PC-3 (cell line): ENCODE measurements around the gene STK33. TPM values are rescaled to one million over a fixed set of nuclear protein-coding genes. Genes with fewer than 3 reads are reported as not detected.

Source experiments
- ATAC-seq: fragments of 200-7000 bp; cut with Tn5 transposase; 2 replicates; pipeline ENCODE4 v1.9.1; 2020; ENCODE audit warnings: mild to moderate bottlenecking, moderate library complexity
- BruUV-seq: library from RNA; stranded (reverse); fragments of 400-500 nt; replicated peaks from 2 replicates; lab custom pipeline; 2021; lab: Mats Ljungman, UMichigan
- CTCF ChIA-PET: fragments of 300-600 bp; sonication (Branson Sonifier 250); formaldehyde crosslinking; loops from one replicate; lab custom pipeline; 2022; ENCODE audit warnings: antibody characterized with exemption; lab: Charles Lee
- POLR2A ChIA-PET: fragments of 300-600 bp; sonication (Branson Sonifier 250); formaldehyde crosslinking; loops from one replicate; lab custom pipeline; 2022; ENCODE audit warnings: antibody characterized with exemption; ENCODE audit not compliant: unreplicated experiment; lab: Charles Lee
- DNase-seq: peaks from one replicate; pipeline ENCODE4 v3.0.0-alpha.2; 2015
- H2AFZ ChIP-seq: fragments of 300-600 bp; sonication (generic); 2 replicates; pipeline ENCODE4 v1.6.0; 2016; ENCODE audit warnings: antibody characterized with exemption, low read length
- H3F3A ChIP-seq: fragments of 300-600 bp; sonication (generic); one replicate; pipeline ENCODE4 v1.6.0; 2017; ENCODE audit warnings: antibody characterized with exemption, low read length, control low read depth, mild to moderate bottlenecking; ENCODE audit not compliant: unreplicated experiment
- H3K27ac ChIP-seq: fragments of 300-600 bp; sonication (generic); 2 replicates; pipeline ENCODE4 v1.5.1; 2016; ENCODE audit warnings: mild to moderate bottlenecking, low read length
- H3K27me3 ChIP-seq: fragments of 300-600 bp; sonication (generic); 2 replicates; pipeline ENCODE4 v1.6.1; 2016; ENCODE audit warnings: low read length, mixed read lengths
- H3K36me3 ChIP-seq: fragments of 300-600 bp; sonication (generic); 2 replicates; pipeline ENCODE4 v1.6.1; 2016; ENCODE audit warnings: low read depth, mixed run types, low read length, mixed read lengths
- H3K4me1 ChIP-seq: fragments of 300-600 bp; sonication (generic); 2 replicates; pipeline ENCODE4 v1.5.1; 2016; ENCODE audit warnings: low read length; ENCODE audit not compliant: insufficient read depth
- H3K4me2 ChIP-seq: fragments of 300-600 bp; sonication (generic); 2 replicates; pipeline ENCODE4 v1.6.0; 2016; ENCODE audit warnings: low read length
- H3K4me3 ChIP-seq: fragments of 300-600 bp; sonication (generic); 2 replicates; pipeline ENCODE4 v1.5.1; 2016; ENCODE audit warnings: mild to moderate bottlenecking, low read length, mixed read lengths
- H3K79me2 ChIP-seq: fragments of 300-600 bp; sonication (generic); 2 replicates; pipeline ENCODE4 v1.6.1; 2017; ENCODE audit warnings: low read length, mixed read lengths
- H3K9ac ChIP-seq: fragments of 300-600 bp; sonication (generic); 2 replicates; pipeline ENCODE4 v1.6.0; 2016; ENCODE audit warnings: mild to moderate bottlenecking, low read length
- H3K9me2 ChIP-seq: fragments of 300-600 bp; sonication (generic); replicated peaks from 2 replicates; pipeline ENCODE4 v1.6.1; 2016; ENCODE audit warnings: mixed run types, low read length, mixed read lengths
- H3K9me3 ChIP-seq: fragments of 300-600 bp; sonication (generic); 2 replicates; pipeline ENCODE4 v1.6.1; 2016; ENCODE audit warnings: low read length, mixed read lengths
- H4K20me1 ChIP-seq: fragments of 300-600 bp; sonication (generic); 2 replicates; pipeline ENCODE4 v1.6.1; 2016; ENCODE audit warnings: low read length, mixed read lengths
- CTCF ChIP-seq: fragments of 300-600 bp; sonication (generic); conservative IDR thresholded peaks from 2 replicates; pipeline ENCODE4 v1.5.1; 2017; ENCODE audit warnings: antibody characterized with exemption, low read depth, mild to moderate bottlenecking, low read length
- EZH2 ChIP-seq: fragments of 300-600 bp; sonication (generic); IDR thresholded peaks from one replicate; pipeline ENCODE4 v1.6.1; 2017; ENCODE audit warnings: antibody characterized with exemption, mild to moderate bottlenecking, low read length; ENCODE audit not compliant: unreplicated experiment
- EZH2phosphoT487 ChIP-seq: fragments of 300-600 bp; sonication (generic); IDR thresholded peaks from 2 replicates; pipeline ENCODE4 v1.6.1; 2018; ENCODE audit warnings: mild to moderate bottlenecking, antibody characterized with exemption, low read length, borderline replicate concordance
- intact Hi-C: fragments of 100-400 bp; cut with micrococcal nuclease; formaldehyde crosslinking; loops from 2 replicates; pipeline ENCODE4 v1.9.0; 2023
- total RNA-seq: library from RNA; depleted of rRNA; stranded (reverse); fragments of >200 nt; gene quantifications from 2 replicates; pipeline ENCODE4 v1.2.3, GENCODE V29; 2014

Gene STK33
- total RNA-seq, 1 experiment from 2014 or later = not detected

DNA sequence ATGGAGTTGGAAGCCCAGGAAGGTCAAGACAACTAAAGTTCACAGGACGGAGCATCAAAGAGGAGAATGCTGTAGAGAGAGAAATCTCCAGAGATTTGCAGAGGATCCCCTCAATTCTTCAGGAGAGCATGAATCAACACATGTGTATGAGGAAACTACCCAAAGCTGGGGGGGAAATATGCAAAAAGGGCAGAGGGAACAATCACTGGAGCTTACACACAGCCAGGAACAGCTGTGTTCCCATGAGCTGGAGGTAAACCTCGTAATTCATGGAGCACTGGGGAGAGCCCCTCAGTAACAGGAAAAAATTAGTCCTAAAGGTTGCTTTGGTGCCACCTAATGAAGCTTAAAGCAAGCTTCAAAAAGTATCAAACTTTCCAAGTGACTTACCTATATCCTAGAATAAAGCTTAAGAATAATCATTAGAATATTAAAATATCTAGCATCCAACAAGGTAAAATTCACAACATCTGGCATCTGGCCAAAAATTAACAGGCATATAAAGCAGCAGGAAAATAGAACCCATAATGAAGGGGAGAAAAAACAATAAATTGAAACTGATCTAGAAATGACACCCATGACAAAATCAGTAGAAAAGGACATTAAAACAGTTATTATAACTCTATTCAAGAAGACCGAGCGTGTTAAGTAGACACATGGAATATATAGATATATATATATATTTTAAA, 134.2 kb downstream of the STK33 start:
- H3K4me1 ChIP-seq = no peaks in the 10 kb centered on the region
- ChIA-PET CTCF (no interaction called here), POLR2A (no interaction called here)
- no peaks in the 10 kb centered on the region for H3K9me3 ChIP-seq
- no peaks in the 10 kb centered on the region for H3K36me3 ChIP-seq
- no peak for TF ChIP-seq CTCF
- TF ChIP-seq EZH2phosphoT487 = no peak
- no peak for TF ChIP-seq EZH2
- no peaks in the 10 kb centered on the region for H3F3A ChIP-seq
- no TSS peak for BruUV-seq
- intact Hi-C loops = no loop called here
- peaks cover 64% of the 10 kb centered on the region for H3K27me3 ChIP-seq
- no peaks in the 10 kb centered on the region for H3K79me2 ChIP-seq
- no peak overlapping the region for H3K4me3 ChIP-seq
- H3K27ac ChIP-seq = no peak overlapping the region
- DNase-seq = no peak
- H4K20me1 ChIP-seq = no peaks in the 10 kb centered on the region
- H3K9me2 ChIP-seq = no peaks in the 10 kb centered on the region
- H3K9ac ChIP-seq = no peak overlapping the region
- no peak overlapping the region for H2AFZ ChIP-seq
- ATAC-seq = no peak
- no peak overlapping the region for H3K4me2 ChIP-seq

GRCh38 chr11:8442301-8442700, 151.7 kb downstream of the STK33 start:
- POLR2A ChIA-PET = no interaction called here
- no peaks in the 10 kb centered on the region for H3K4me1 ChIP-seq
- intact Hi-C loops = no loop called here
- no peak overlapping the region for H3K27ac ChIP-seq
- H3K36me3 ChIP-seq = no peaks in the 10 kb centered on the region
- TF ChIP-seq EZH2phosphoT487 (no peak), EZH2 (no peak), CTCF (no peak)
- no peaks in the 10 kb centered on the region for H4K20me1 ChIP-seq
- H3K4me2 ChIP-seq = no peak overlapping the region
- CTCF ChIA-PET = no interaction called here
- no peak overlapping the region for H3K4me3 ChIP-seq
- H3K9me3 ChIP-seq = no peaks in the 10 kb centered on the region
- no peaks in the 10 kb centered on the region for H3F3A ChIP-seq
- peaks cover 13% of the 10 kb centered on the region for H3K27me3 ChIP-seq
- H3K9ac ChIP-seq = no peak overlapping the region
- BruUV-seq = no TSS peak
- no peaks in the 10 kb centered on the region for H3K9me2 ChIP-seq
- ATAC-seq (no peak), DNase-seq (no peak)
- H3K79me2 ChIP-seq = no peaks in the 10 kb centered on the region
- H2AFZ ChIP-seq = no peak overlapping the region

DNA sequence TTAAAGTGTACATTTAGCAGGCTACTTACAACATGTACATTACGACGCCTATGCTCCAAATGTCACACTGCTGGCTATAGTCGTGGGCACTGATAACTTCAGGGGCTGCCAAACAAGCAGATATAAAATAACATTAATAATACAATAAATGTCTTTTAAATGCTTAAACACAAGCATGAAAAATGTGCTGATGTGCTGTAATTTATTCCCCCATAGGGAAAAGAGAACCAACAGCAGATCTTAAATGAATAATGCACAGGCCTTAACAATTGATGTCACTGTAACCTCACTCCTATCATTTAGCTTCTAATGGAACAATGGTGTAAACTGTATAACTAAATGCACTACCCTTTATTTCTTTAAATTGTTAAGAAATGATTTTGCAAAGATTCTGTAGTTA, 153.4 kb downstream of the STK33 start:
- no peak overlapping the region for H3K4me3 ChIP-seq
- H3K27me3 ChIP-seq = peaks cover 29% of the 10 kb centered on the region
- no peaks in the 10 kb centered on the region for H4K20me1 ChIP-seq
- no peaks in the 10 kb centered on the region for H3K79me2 ChIP-seq
- ChIA-PET POLR2A (no interaction called here), CTCF (no interaction called here)
- ATAC-seq (no peak), DNase-seq (no peak)
- H3K9ac ChIP-seq = no peak overlapping the region
- intact Hi-C loops = no loop called here
- H3K9me2 ChIP-seq = no peaks in the 10 kb centered on the region
- no peak overlapping the region for H3K27ac ChIP-seq
- no peaks in the 10 kb centered on the region for H3K9me3 ChIP-seq
- no TSS peak for BruUV-seq
- H2AFZ ChIP-seq = no peak overlapping the region
- H3K4me2 ChIP-seq = no peak overlapping the region
- TF ChIP-seq EZH2phosphoT487 (no peak), CTCF (no peak), EZH2 (no peak)
- no peaks in the 10 kb centered on the region for H3F3A ChIP-seq
- no peaks in the 10 kb centered on the region for H3K4me1 ChIP-seq
- H3K36me3 ChIP-seq = no peaks in the 10 kb centered on the region
